GM18873 (cell line): ENCODE results near the gene KRTAP10-5.
"Not testable (repeated sequence)": the region's sequence is repeated elsewhere in the genome, so short reads cannot be mapped to it uniquely, and the experiment has no call there.

ENCODE experiments used
- ATAC-seq: cut with Tn5 transposase; IDR thresholded peaks from one replicate; pipeline ENCODE4 v1.9.1; 2021; ENCODE audit warnings: mild to moderate bottlenecking, moderate library complexity, moderate number of reproducible peaks; ENCODE audit not compliant: unreplicated experiment, low FRiP score

KRTAP10-5 gene

GRCh38 chr21:44552136-44552535 is 28.3 kb downstream of the KRTAP10-5 start:
- ATAC-seq: no peak

- no peak for ATAC-seq
Measured at GRCh38 chr21:44551340-44551961, 29.0 kb downstream of the KRTAP10-5 start, which contains the start of gene KRTAP10-2. KRTAP10-2 (minus strand) TSS chr21:44551505; CDS start chr21:44551458, 47 bp downstream.

- no peak for ATAC-seq
Measured at GRCh38 chr21:44550807-44551206, 29.6 kb downstream of the KRTAP10-5 start.

GRCh38 chr21:44550285-44550684 is 30.1 kb downstream of the KRTAP10-5 start:
- not testable (repeated sequence) for ATAC-seq

- ATAC-seq: no peak
Measured at GRCh38 chr21:44549525-44550211, 30.7 kb downstream of the KRTAP10-5 start.

GRCh38 chr21:44548922-44549321 is 31.5 kb downstream of the KRTAP10-5 start:
- ATAC-seq: no peak

GRCh38 chr21:44548381-44548780 is 32.0 kb downstream of the KRTAP10-5 start:
- no peak for ATAC-seq

GRCh38 chr21:44547656-44548331 is 32.6 kb downstream of the KRTAP10-5 start:
- ATAC-seq: no peak

- ATAC-seq: no peak
Measured at GRCh38 chr21:44544566-44544965, 35.8 kb downstream of the KRTAP10-5 start.

- ATAC-seq: no peak
Measured at GRCh38 chr21:44542716-44543115, 37.7 kb downstream of the KRTAP10-5 start.

GRCh38 chr21:44540741-44541288 is 39.6 kb downstream of the KRTAP10-5 start:
- no peak for ATAC-seq

- no peak for ATAC-seq
Measured at GRCh38 chr21:44539991-44540666, 40.3 kb downstream of the KRTAP10-5 start, which contains the start of gene KRTAP10-1. KRTAP10-1 (minus strand) TSS chr21:44540195; CDS start chr21:44540150, 45 bp downstream.

- no peak for ATAC-seq
Measured at GRCh38 chr21:44539046-44539445, 41.4 kb downstream of the KRTAP10-5 start.

- no peak for ATAC-seq
Measured at GRCh38 chr21:44537930-44538911, 42.2 kb downstream of the KRTAP10-5 start.

- ATAC-seq: no peak
Measured at GRCh38 chr21:44535963-44536362, 44.4 kb downstream of the KRTAP10-5 start.

- ATAC-seq: no peak
Measured at GRCh38 chr21:44534688-44535087, 45.7 kb downstream of the KRTAP10-5 start.

GRCh38 chr21:44533891-44534627 is 46.3 kb downstream of the KRTAP10-5 start:
- ATAC-seq: no peak

GRCh38 chr21:44533121-44533890 is 47.1 kb downstream of the KRTAP10-5 start:
- no peak for ATAC-seq
